Measurements from ENCODE around the gene ALKBH7. TPM values are rescaled to one million over a fixed set of nuclear protein-coding genes. Genes with fewer than 3 reads are reported as not detected.
A peak's percentile ranks its signal among the peaks of the same experiment; 100 is the strongest.

Gene ALKBH7
- total and polyA plus RNA-seq, 2 experiments from 2014 or later: 75.4 to 76.1 TPM

GRCh38 chr19:6402058-6402457 is 29.5 kb downstream of the ALKBH7 start:
- no peak overlapping the region for H3K27ac Mint-ChIP-seq
- Histone ChIP-seq H3K4me2 (no peak overlapping the region), H3K27ac (ENCODE audit: low read depth) (no peak overlapping the region), H3K4me3 (no peak overlapping the region), H3K4me1 (ENCODE audit: insufficient read depth) (no peaks in the 10 kb centered on the region), H2AFZ (no peak overlapping the region), H3K79me2 (replicated peaks; ENCODE audit: insufficient read depth) (no peaks in the 10 kb centered on the region), H3F3A (replicated peaks; ENCODE audit: low read depth) (no peaks in the 10 kb centered on the region), H4K20me1 (replicated peaks; ENCODE audit: insufficient read depth) (no peaks in the 10 kb centered on the region), H3K36me3 (ENCODE audit: insufficient read depth) (no peaks in the 10 kb centered on the region), H3K27me3 (ENCODE audit: insufficient read depth) (no peaks in the 10 kb centered on the region), H3K9me2 (ENCODE audit: insufficient read depth) (no peaks in the 10 kb centered on the region)
- TF ChIP-seq ZNF114 (CRISPR knock-in tag; IDR thresholded peaks at IDR 0.05): no peak
- no peak for TF ChIP-seq JUNB (IDR thresholded peaks at IDR 0.05; ENCODE audit: unreplicated experiment)
- no peak for TF ChIP-seq EZH2 (IDR thresholded peaks at IDR 0.05; ENCODE audit: low read depth, unreplicated experiment)
- peaks cover 2% of the 10 kb centered on the region for H3K27me3 Mint-ChIP-seq (ENCODE audit: insufficient read depth, low read depth, poor library complexity)
- DNase-seq (ENCODE audit: low spot score): no peak
- no peak for ATAC-seq
- no peaks in the 10 kb centered on the region; the same call in 2 of the 3 replicates for H3K4me1 Mint-ChIP-seq
- no peaks in the 10 kb centered on the region for H3K36me3 Mint-ChIP-seq (ENCODE audit: low read depth)
- H3K4me3 Mint-ChIP-seq: no peak overlapping the region
- H3K9me3 Mint-ChIP-seq: no peaks in the 10 kb centered on the region; the same call in 2 of the 3 replicates

GRCh38 chr19:6402837-6403608 is 30.4 kb downstream of the ALKBH7 start:
- H3F3A ChIP-seq (replicated peaks; ENCODE audit: low read depth): no peaks in the 10 kb centered on the region
- no peaks in the 10 kb centered on the region; the same call in 2 of the 3 replicates for H3K4me1 Mint-ChIP-seq
- DNase-seq (ENCODE audit: low spot score): peak; percentile 25
- no peaks in the 10 kb centered on the region for H3K27me3 ChIP-seq (ENCODE audit: insufficient read depth)
- no peaks in the 10 kb centered on the region for H3K79me2 ChIP-seq (replicated peaks; ENCODE audit: insufficient read depth)
- no peaks in the 10 kb centered on the region; the same call in 2 of the 3 replicates for H3K9me3 Mint-ChIP-seq
- ATAC-seq: no peak
- no peaks in the 10 kb centered on the region for H3K9me2 ChIP-seq (ENCODE audit: insufficient read depth)
- peaks cover 2% of the 10 kb centered on the region for H3K27me3 Mint-ChIP-seq (ENCODE audit: insufficient read depth, low read depth, poor library complexity)
- H3K4me3 Mint-ChIP-seq: no peak overlapping the region
- no peaks in the 10 kb centered on the region for H4K20me1 ChIP-seq (replicated peaks; ENCODE audit: insufficient read depth)
- H3K27ac ChIP-seq (ENCODE audit: low read depth): no peak overlapping the region
- H3K36me3 ChIP-seq (ENCODE audit: insufficient read depth): no peaks in the 10 kb centered on the region
- no peaks in the 10 kb centered on the region for H3K36me3 Mint-ChIP-seq (ENCODE audit: low read depth)
- no peaks in the 10 kb centered on the region for H3K4me1 ChIP-seq (ENCODE audit: insufficient read depth)
- H3K27ac Mint-ChIP-seq: no peak overlapping the region
- TF ChIP-seq EZH2phosphoT487 (IDR thresholded peaks at IDR 0.05; ENCODE audit: unreplicated experiment): no peak
- no peak for TF ChIP-seq ZNF331 (CRISPR knock-in tag; IDR thresholded peaks at IDR 0.05; ENCODE audit: low read depth)
- no peak for TF ChIP-seq STAT1 (IDR thresholded peaks at IDR 0.05; ENCODE audit: unreplicated experiment)
- no peak for TF ChIP-seq JUNB (IDR thresholded peaks at IDR 0.05; ENCODE audit: unreplicated experiment)
- TF ChIP-seq ZNF114 (CRISPR knock-in tag; IDR thresholded peaks at IDR 0.05): no peak
- TF ChIP-seq, protein P1, sequence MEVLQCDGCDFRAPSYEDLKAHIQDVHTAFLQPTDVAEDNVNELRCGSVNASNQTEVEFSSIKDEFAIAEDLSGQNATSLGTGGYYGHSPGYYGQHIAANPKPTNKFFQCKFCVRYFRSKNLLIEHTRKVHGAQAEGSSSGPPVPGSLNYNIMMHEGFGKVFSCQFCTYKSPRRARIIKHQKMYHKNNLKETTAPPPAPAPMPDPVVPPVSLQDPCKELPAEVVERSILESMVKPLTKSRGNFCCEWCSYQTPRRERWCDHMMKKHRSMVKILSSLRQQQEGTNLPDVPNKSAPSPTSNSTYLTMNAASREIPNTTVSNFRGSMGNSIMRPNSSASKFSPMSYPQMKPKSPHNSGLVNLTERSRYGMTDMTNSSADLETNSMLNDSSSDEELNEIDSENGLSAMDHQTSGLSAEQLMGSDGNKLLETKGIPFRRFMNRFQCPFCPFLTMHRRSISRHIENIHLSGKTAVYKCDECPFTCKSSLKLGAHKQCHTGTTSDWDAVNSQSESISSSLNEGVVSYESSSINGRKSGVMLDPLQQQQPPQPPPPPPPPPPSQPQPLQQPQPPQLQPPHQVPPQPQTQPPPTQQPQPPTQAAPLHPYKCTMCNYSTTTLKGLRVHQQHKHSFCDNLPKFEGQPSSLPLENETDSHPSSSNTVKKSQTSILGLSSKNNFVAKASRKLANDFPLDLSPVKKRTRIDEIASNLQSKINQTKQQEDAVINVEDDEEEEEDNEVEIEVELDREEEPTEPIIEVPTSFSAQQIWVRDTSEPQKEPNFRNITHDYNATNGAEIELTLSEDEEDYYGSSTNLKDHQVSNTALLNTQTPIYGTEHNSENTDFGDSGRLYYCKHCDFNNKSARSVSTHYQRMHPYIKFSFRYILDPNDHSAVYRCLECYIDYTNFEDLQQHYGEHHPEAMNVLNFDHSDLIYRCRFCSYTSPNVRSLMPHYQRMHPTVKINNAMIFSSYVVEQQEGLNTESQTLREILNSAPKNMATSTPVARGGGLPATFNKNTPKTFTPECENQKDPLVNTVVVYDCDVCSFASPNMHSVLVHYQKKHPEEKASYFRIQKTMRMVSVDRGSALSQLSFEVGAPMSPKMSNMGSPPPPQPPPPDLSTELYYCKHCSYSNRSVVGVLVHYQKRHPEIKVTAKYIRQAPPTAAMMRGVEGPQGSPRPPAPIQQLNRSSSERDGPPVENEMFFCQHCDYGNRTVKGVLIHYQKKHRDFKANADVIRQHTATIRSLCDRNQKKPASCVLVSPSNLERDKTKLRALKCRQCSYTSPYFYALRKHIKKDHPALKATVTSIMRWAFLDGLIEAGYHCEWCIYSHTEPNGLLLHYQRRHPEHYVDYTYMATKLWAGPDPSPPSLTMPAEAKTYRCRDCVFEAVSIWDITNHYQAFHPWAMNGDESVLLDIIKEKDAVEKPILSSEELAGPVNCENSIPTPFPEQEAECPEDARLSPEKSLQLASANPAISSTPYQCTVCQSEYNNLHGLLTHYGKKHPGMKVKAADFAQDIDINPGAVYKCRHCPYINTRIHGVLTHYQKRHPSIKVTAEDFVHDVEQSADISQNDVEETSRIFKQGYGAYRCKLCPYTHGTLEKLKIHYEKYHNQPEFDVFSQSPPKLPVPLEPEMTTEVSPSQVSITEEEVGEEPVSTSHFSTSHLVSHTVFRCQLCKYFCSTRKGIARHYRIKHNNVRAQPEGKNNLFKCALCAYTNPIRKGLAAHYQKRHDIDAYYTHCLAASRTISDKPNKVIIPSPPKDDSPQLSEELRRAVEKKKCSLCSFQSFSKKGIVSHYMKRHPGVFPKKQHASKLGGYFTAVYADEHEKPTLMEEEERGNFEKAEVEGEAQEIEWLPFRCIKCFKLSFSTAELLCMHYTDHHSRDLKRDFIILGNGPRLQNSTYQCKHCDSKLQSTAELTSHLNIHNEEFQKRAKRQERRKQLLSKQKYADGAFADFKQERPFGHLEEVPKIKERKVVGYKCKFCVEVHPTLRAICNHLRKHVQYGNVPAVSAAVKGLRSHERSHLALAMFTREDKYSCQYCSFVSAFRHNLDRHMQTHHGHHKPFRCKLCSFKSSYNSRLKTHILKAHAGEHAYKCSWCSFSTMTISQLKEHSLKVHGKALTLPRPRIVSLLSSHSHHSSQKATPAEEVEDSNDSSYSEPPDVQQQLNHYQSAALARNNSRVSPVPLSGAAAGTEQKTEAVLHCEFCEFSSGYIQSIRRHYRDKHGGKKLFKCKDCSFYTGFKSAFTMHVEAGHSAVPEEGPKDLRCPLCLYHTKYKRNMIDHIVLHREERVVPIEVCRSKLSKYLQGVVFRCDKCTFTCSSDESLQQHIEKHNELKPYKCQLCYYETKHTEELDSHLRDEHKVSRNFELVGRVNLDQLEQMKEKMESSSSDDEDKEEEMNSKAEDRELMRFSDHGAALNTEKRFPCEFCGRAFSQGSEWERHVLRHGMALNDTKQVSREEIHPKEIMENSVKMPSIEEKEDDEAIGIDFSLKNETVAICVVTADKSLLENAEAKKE (CRISPR knock-in tag; IDR thresholded peaks at IDR 0.05): no peak
- TF ChIP-seq CREB1 (CRISPR knock-in tag; IDR thresholded peaks at IDR 0.05; ENCODE audit: low read depth): no peak
- TF ChIP-seq EZH2 (IDR thresholded peaks at IDR 0.05; ENCODE audit: low read depth, unreplicated experiment): no peak
- no peak overlapping the region for H3K4me3 ChIP-seq
- peak overlapping the region; percentile 47 for H2AFZ ChIP-seq
- H3K4me2 ChIP-seq: no peak overlapping the region
